ENCODE measurements around the gene SLIT1.

Gene SLIT1

GRCh38 chr10:97169911-97170693 lies 15.7 kb downstream of the SLIT1 start:
- H3K27ac ChIP-seq: peak overlapping the region; percentile 21

GRCh38 chr10:97169063-97169462 lies 16.7 kb downstream of the SLIT1 start:
- H3K27ac ChIP-seq: no peak overlapping the region
- TF ChIP-seq ZFX (IDR thresholded peaks at IDR 0.05) (no peak), CTCF (conservative IDR thresholded peaks at IDR 0.05) (no peak)

More at GRCh38 chr10:97169911-97170693, 15.7 kb downstream of the SLIT1 start:
- TF ChIP-seq ZFX (IDR thresholded peaks at IDR 0.05) (no peak), CTCF (conservative IDR thresholded peaks at IDR 0.05) (no peak)

- TF ChIP-seq ZFX (IDR thresholded peaks at IDR 0.05) (no peak), CTCF (conservative IDR thresholded peaks at IDR 0.05) (no peak)
- H3K27ac ChIP-seq: no peak overlapping the region
Measured at GRCh38 chr10:97168645-97169044, 17.1 kb downstream of the SLIT1 start.

GRCh38 chr10:97165499-97165898 lies 20.3 kb downstream of the SLIT1 start:
- no peak overlapping the region for H3K27ac ChIP-seq
- TF ChIP-seq CTCF (conservative IDR thresholded peaks at IDR 0.05) (no peak), ZFX (IDR thresholded peaks at IDR 0.05) (no peak)

- no peak overlapping the region for H3K27ac ChIP-seq
- no peak for TF ChIP-seq CTCF (conservative IDR thresholded peaks at IDR 0.05)
- no peak for TF ChIP-seq ZFX (IDR thresholded peaks at IDR 0.05)
Measured at GRCh38 chr10:97163781-97164501, 21.8 kb downstream of the SLIT1 start.

- H3K27ac ChIP-seq: no peak overlapping the region
- TF ChIP-seq CTCF (conservative IDR thresholded peaks at IDR 0.05): no peak
- no peak for TF ChIP-seq ZFX (IDR thresholded peaks at IDR 0.05)
Measured at GRCh38 chr10:97163181-97163580, 22.6 kb downstream of the SLIT1 start.

GRCh38 chr10:97159646-97160305 lies 26.0 kb downstream of the SLIT1 start:
- TF ChIP-seq ZFX (IDR thresholded peaks at IDR 0.05) (no peak), CTCF (conservative IDR thresholded peaks at IDR 0.05) (no peak)
- H3K27ac ChIP-seq: no peak overlapping the region

Data from C4-2B (cell line).